CD14-positive monocyte (primary cell): ENCODE results near the gene DAO. TPM values are rescaled to one million over a fixed set of nuclear protein-coding genes. Genes with fewer than 3 reads are reported as not detected.
A peak's percentile ranks its signal among the peaks of the same experiment; 100 is the strongest.

Experiments
- DNase-seq, 3 donors: peaks; one replicate each; pipeline ENCODE4 v3.0.0-alpha.2; 2011 to 2022
- H2AFZ ChIP-seq: 2 replicates; pipeline ENCODE4 v1.6.0; 2012; ENCODE audit warnings: mild to moderate bottlenecking, low read depth, low read length, inconsistent platforms; ENCODE audit not compliant: insufficient read depth, poor library complexity, severe bottlenecking
- H3K27ac ChIP-seq, 2 donors: 1 replicate in 1 of 2; 2 replicates in 1 of 2; pipeline ENCODE4 v1.5.1; 2012 to 2013; ENCODE audit warnings: low read length in 2 of 2, control low read depth in 1 of 2, inconsistent platforms in 1 of 2, low read depth in 1 of 2, mild to moderate bottlenecking in 1 of 2
- H3K27me3 ChIP-seq, 2 donors: one replicate each; pipeline versions ENCODE4 v1.6.0 to v1.6.1; 2011 to 2013; ENCODE audit warnings: low read length in 2 of 2; ENCODE audit not compliant: control insufficient read depth in 2 of 2, insufficient read depth in 2 of 2
- H3K36me3 ChIP-seq, 2 donors: replicated peaks in 1 of 2; 1 replicate in 1 of 2; 2 replicates in 1 of 2; pipeline versions ENCODE4 v1.5.1 to v1.6.1; 2012 to 2013; ENCODE audit warnings: low read length in 2 of 2, control low read depth in 1 of 2, inconsistent platforms in 1 of 2, mild to moderate bottlenecking in 1 of 2; ENCODE audit not compliant: insufficient read depth in 2 of 2, control insufficient read depth in 1 of 2
- H3K4me1 ChIP-seq, 2 donors: 1 replicate in 1 of 2; 2 replicates in 1 of 2; pipeline versions ENCODE4 v1.5.1 to v1.6.1; 2012 to 2013; ENCODE audit warnings: low read length in 2 of 2, control low read depth in 1 of 2, inconsistent platforms in 1 of 2, mild to moderate bottlenecking in 1 of 2, moderate library complexity in 1 of 2; ENCODE audit not compliant: insufficient read depth in 2 of 2, control insufficient read depth in 1 of 2
- H3K4me2 ChIP-seq: replicated peaks from 2 replicates; pipeline ENCODE3; 2012; ENCODE audit warnings: low read length, moderate library complexity, mild to moderate bottlenecking; ENCODE audit not compliant: poor library complexity, severe bottlenecking; ENCODE audit errors: extremely low read depth
- H3K4me3 ChIP-seq, 3 experiments: fragments of 200-600 bp in 1 of 3; sonication (generic) in 1 of 3; replicated peaks in 1 of 3; 1 replicate in 2 of 3; 2 replicates in 1 of 3; pipeline ENCODE4 v1.5.1; 2011 to 2013; ENCODE audit warnings: low read length in 3 of 3, mild to moderate bottlenecking in 3 of 3, control low read depth in 2 of 3, low read depth in 2 of 3, inconsistent platforms in 1 of 3, moderate library complexity in 1 of 3
- H3K79me2 ChIP-seq: 2 replicates; pipeline ENCODE4 v1.6.0; 2012; ENCODE audit warnings: mild to moderate bottlenecking, control low read depth, inconsistent platforms, low read length, moderate library complexity; ENCODE audit not compliant: insufficient read depth
- H3K9ac ChIP-seq: 2 replicates; pipeline ENCODE4 v1.6.0; 2017; ENCODE audit warnings: low read length, mild to moderate bottlenecking; ENCODE audit not compliant: insufficient read depth, poor library complexity, severe bottlenecking
- H3K9me3 ChIP-seq, 2 donors: replicated peaks in 1 of 2; 1 replicate in 1 of 2; 2 replicates in 1 of 2; pipeline versions ENCODE4 v1.5.1 to v1.6.1; 2012 to 2013; ENCODE audit warnings: low read length in 2 of 2, control low read depth in 1 of 2; ENCODE audit not compliant: control insufficient read depth in 1 of 2, insufficient read depth in 1 of 2
- H4K20me1 ChIP-seq: 2 replicates; pipeline ENCODE4 v1.6.0; 2012; ENCODE audit warnings: mild to moderate bottlenecking, low read length, control low read depth, moderate library complexity; ENCODE audit not compliant: insufficient read depth
- H3K27ac Mint-ChIP-seq, 7 donors: one replicate each; pipeline ENCODE4 v1.8.0; 2020; ENCODE audit warnings: mild to moderate bottlenecking in 7 of 7, mixed read lengths in 7 of 7, moderate library complexity in 6 of 7, inconsistent platforms in 2 of 7
- H3K27me3 Mint-ChIP-seq, 3 donors: one replicate each; pipeline ENCODE4 v1.8.0; 2021 to 2022; ENCODE audit warnings: low read depth in 3 of 3, mild to moderate bottlenecking in 3 of 3, mixed read lengths in 3 of 3, moderate library complexity in 3 of 3, inconsistent platforms in 1 of 3
- H3K36me3 Mint-ChIP-seq, 2 donors: one replicate each; pipeline ENCODE4 v1.8.0; 2020; ENCODE audit warnings: mixed read lengths in 2 of 2, inconsistent platforms in 1 of 2, mild to moderate bottlenecking in 1 of 2
- H3K4me1 Mint-ChIP-seq: one replicate; pipeline ENCODE4 v1.8.0; 2020; ENCODE audit warnings: mild to moderate bottlenecking, mixed read lengths
- H3K4me3 Mint-ChIP-seq, 2 donors: one replicate each; pipeline ENCODE4 v1.8.0; 2020; ENCODE audit warnings: mild to moderate bottlenecking in 2 of 2, mixed read lengths in 2 of 2, moderate library complexity in 1 of 2
- H3K9me3 Mint-ChIP-seq, 7 donors: one replicate each; pipeline ENCODE4 v1.8.0; 2020 to 2022; ENCODE audit warnings: mixed read lengths in 7 of 7, mild to moderate bottlenecking in 6 of 7, moderate library complexity in 6 of 7, inconsistent platforms in 2 of 7
- WGBS: methylation state at CpG from one replicate; pipeline ENCODE4 v1.1.5; 2013; ENCODE audit warnings: missing lambda C conversion rate; ENCODE audit not compliant: insufficient coverage; 5-methylcytosine and 5-hydroxymethylcytosine counted together
- intact Hi-C, 2 donors: fragments of 100-400 bp; cut with micrococcal nuclease; formaldehyde crosslinking; loops; one replicate each; pipeline versions ENCODE4 v1.15.0 to v1.15.1; 2023
- polyA plus RNA-seq, 3 donors: library from polyadenylated mRNA; depleted of rRNA in 1 of 3; unstranded in 2 of 3; stranded (reverse) in 1 of 3; fragments of 300-500 nt in 2 of 3; fragments of >200 nt in 1 of 3; fragmentation: Illumina TruSeq in 2 of 3; gene quantifications; 1 replicate in 2 of 3; 2 replicates in 1 of 3; pipeline ENCODE4 v1.2.3, GENCODE V29; 2012 to 2021
- TF ChIP-seq, protein P1 (sequence below): fragments of 200-600 bp; IDR thresholded peaks from one replicate; pipeline ENCODE4 v1.8.0; 2022; ENCODE audit warnings: antibody characterized with exemption, mild to moderate bottlenecking

The DAO gene
- polyA plus RNA-seq, 3 donors: not detected

DNA sequence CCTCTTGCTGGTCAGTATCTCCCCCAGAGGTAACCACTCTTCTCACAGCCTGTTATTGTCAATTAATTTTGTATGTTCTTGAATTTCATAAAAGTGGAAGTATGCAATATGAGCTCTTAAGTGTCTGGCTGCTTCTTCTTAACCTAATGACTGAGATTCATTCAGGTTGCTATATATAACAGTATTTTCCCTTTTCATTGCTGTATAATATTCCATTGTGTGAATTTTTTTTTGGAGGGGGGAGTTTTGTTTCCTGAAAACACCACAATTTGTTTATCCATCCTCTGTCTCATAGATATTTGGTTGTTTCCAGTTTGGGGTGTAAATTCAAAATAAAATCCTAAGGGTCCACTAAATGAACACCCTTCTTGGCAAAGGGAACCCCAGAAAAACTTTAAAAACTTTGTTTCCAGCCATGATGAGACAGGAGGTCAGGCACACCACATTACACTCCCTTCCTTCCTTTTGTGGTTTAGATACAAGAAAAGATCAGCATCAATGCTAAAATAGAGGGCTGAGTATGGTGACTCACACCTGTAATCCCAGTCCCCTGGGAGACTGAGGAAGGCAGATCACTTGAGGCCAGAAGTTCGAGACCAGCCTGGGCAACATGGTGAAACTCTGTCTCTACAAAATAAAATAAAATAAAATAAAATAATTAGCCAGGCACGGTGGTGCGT is 4.1 kb upstream of the DAO start:
- Mint-ChIP-seq H3K4me3 (no peak overlapping the region), H3K36me3 (no peaks in the 10 kb centered on the region), H3K27ac (peak overlapping the region in 2 of 7 donors; percentile 5 to 9), H3K27me3 (peaks cover 0 to 3% (median 1%) of the 10 kb centered on the region in 3 donors), H3K4me1 (peaks cover 9% of the 10 kb centered on the region), H3K9me3 (peaks cover 0 to 4% (median 0%) of the 10 kb centered on the region in 7 donors)
- H4K20me1 ChIP-seq: no peaks in the 10 kb centered on the region
- no peak overlapping the region for H3K9ac ChIP-seq
- no peaks in the 10 kb centered on the region for H3K36me3 ChIP-seq
- H3K4me2 ChIP-seq: no peak overlapping the region
- intact Hi-C loops: no loop called here
- no peaks in the 10 kb centered on the region for H3K27me3 ChIP-seq
- no peak overlapping the region for H2AFZ ChIP-seq
- no peak overlapping the region for H3K4me3 ChIP-seq
- TF ChIP-seq, protein P1, sequence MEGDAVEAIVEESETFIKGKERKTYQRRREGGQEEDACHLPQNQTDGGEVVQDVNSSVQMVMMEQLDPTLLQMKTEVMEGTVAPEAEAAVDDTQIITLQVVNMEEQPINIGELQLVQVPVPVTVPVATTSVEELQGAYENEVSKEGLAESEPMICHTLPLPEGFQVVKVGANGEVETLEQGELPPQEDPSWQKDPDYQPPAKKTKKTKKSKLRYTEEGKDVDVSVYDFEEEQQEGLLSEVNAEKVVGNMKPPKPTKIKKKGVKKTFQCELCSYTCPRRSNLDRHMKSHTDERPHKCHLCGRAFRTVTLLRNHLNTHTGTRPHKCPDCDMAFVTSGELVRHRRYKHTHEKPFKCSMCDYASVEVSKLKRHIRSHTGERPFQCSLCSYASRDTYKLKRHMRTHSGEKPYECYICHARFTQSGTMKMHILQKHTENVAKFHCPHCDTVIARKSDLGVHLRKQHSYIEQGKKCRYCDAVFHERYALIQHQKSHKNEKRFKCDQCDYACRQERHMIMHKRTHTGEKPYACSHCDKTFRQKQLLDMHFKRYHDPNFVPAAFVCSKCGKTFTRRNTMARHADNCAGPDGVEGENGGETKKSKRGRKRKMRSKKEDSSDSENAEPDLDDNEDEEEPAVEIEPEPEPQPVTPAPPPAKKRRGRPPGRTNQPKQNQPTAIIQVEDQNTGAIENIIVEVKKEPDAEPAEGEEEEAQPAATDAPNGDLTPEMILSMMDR: no peak
- no peaks in the 10 kb centered on the region for H3K9me3 ChIP-seq
- no peak overlapping the region for H3K27ac ChIP-seq
- DNase-seq: peak in 2 of 3 donors; percentile 18 to 30
- H3K79me2 ChIP-seq: no peaks in the 10 kb centered on the region
- 100% methylated on average over 1 of the region's 3 CpGs for WGBS
- no peaks in the 10 kb centered on the region for H3K4me1 ChIP-seq

DNA sequence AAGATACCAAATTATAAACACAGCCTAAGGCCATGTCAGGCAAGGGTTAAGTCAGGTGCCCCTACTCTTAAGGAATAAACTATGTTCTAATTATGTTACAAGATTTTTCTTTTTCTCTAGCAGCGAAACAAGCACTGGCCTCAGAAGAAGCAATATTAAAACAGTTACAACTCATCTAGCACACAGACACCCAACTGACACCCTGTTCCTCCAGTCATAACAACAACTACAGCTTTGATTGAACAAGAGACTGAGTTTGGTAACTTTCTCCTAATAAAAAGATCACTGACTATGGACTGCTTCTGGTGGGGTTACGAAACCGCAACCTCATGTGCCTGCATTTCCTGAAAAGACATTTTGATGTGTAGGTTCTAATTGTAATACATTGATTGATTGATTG is 3.3 kb upstream of the DAO start:
- H3K27ac Mint-ChIP-seq: no peak overlapping the region
- H3K4me1 ChIP-seq: no peaks in the 10 kb centered on the region
- H3K27me3 Mint-ChIP-seq: peaks cover 0 to 3% (median 1%) of the 10 kb centered on the region in 3 donors
- H3K36me3 ChIP-seq: no peaks in the 10 kb centered on the region
- intact Hi-C loops: no loop called here
- no peak overlapping the region for H3K9ac ChIP-seq
- DNase-seq: no peak
- H3K4me3 Mint-ChIP-seq: no peak overlapping the region
- no peaks in the 10 kb centered on the region for H4K20me1 ChIP-seq
- H3K27ac ChIP-seq: no peak overlapping the region
- no peaks in the 10 kb centered on the region for H3K9me3 ChIP-seq
- H3K36me3 Mint-ChIP-seq: no peaks in the 10 kb centered on the region
- no peaks in the 10 kb centered on the region for H3K79me2 ChIP-seq
- peaks cover 0 to 4% (median 0%) of the 10 kb centered on the region in 7 donors for H3K9me3 Mint-ChIP-seq
- TF ChIP-seq, protein P1: no peak
- peaks cover 8% of the 10 kb centered on the region for H3K4me1 Mint-ChIP-seq
- no peaks in the 10 kb centered on the region for H3K27me3 ChIP-seq
- H3K4me3 ChIP-seq: no peak overlapping the region
- no CpG with 5 or more reads among the region's 3 CpGs for WGBS
- no peak overlapping the region for H3K4me2 ChIP-seq
- no peak overlapping the region for H2AFZ ChIP-seq
